Measurements from ENCODE around the gene BTBD18.

The BTBD18 gene

DNA sequence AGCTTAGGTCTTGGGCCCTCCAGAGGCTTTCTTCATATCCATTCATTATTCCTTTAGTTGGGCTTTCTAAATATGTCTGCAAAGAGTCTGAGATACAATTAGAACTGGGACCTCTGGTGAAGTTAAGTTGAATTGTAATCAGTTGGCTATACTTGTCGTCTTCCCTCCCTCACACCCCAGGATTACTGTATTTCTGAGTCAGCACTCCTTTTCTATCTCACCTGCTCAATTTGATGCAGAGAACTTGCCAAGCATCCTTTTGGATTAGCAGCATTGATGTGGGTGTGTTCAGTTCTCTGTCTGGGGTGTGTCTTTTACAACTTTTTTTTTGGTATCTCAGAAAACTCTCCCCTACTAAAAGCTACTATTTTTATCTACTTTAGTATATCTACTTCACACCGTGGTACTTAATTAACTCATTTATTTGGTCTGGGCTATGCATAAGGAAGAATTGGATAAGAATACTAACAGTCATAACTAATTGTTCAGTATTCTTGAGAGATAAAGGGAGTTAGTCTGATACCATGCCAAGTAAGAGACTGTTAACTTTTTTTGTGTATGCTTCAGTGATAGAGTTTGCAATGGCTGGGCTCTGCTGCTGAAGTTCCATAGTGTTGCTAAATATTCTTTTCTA lies 25.1 kb upstream of the BTBD18 start:
- no peak for DNase-seq (ENCODE audit: low read depth in 2 of 2, low spot score in 1 of 2)

DNA sequence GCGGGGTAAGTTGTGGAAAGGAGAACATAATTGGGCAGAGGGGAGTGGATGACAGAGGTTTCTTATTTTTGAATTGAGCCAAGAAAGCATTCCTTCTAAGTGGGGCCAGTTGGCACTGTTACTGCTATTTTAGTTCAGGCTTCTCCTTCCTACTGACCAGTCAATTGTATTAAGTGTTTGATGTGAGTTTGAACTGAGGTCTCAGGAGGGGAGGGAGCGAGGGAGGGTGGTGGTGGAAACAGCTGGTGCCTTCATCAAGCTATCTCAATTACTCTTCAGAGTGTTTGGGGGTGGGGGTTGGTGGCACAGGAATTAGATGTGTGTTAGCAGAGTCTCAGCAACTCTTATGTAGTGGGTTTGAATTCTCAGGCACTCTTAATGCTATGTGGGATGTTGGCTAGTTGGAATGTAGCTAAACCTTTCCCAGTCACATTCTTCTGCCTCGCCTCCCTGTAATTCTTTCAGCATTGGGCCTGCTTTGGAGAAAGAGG lies 24.5 kb upstream of the BTBD18 start:
- no peak for DNase-seq (ENCODE audit: low read depth in 2 of 2, low spot score in 1 of 2)

DNA sequence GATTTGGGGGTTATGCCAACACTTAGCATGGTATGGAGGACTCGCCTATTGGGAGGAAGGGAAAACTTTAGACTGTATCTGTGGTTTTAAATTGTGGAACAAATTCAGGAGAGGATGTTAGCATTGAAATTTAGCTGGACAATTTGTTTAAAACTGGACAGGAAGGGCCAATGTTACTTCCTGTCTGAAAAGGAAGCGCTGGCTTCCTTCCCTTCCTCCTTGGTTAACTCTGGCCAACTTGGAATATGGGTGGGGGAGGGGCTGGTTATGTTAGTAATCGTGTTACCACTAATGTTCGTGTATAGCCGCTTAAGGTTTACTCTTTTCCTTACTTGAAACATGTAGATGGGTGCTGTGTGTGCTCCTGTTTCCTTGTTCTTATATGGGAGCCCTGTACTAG lies 23.9 kb upstream of the BTBD18 start:
- no peak for DNase-seq (ENCODE audit: low read depth in 2 of 2, low spot score in 1 of 2)

DNA sequence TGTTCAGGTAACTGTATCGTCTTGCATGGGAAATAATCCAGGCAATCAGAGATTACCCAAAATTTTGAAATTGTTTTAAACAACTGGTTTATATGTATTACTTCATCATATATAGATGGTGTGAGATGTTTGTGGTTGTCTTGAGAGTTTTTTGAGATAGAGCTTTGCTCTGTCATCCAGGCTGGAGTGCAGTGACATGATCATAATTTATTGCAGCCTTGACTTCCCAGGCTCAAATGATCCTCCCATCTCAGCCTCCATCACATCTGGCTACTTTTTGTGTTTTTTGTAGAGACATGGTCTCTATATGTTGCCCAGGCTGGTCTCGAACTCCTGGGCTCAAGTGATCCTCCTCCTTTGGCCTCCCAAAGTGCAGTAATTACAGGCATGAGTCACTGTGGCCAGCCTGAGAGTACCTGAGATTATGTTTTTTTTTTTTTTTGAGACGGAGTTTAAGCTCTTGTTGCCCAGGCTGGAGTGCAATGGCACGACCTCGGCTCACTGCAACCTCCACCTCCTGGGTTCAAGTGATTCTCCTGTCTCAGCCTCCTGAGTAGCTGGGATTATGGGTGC lies 21.5 kb upstream of the BTBD18 start:
- no peak for DNase-seq (ENCODE audit: low read depth in 2 of 2, low spot score in 1 of 2)

DNA sequence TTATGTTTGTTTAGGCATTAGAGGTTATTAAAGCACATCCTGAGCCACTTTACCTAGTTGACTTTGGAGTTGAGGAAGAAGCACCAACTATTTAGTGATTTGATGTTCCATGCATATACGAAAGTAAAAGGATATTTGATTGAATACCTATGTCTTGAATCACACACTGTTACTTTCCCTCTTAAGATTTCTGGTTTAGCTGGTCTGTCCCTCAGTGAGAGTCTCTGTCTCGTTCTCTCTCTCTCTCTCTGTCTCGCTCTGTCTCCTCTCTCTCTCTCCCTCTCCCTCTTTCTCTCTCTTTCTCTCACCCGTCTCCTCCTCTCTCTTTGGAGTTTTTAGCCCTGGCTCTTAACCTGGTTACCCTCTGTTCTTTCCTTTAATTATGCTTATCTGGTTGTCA lies 20.9 kb upstream of the BTBD18 start:
- DNase-seq (ENCODE audit: low read depth in 2 of 2, low spot score in 1 of 2) = no peak

DNA sequence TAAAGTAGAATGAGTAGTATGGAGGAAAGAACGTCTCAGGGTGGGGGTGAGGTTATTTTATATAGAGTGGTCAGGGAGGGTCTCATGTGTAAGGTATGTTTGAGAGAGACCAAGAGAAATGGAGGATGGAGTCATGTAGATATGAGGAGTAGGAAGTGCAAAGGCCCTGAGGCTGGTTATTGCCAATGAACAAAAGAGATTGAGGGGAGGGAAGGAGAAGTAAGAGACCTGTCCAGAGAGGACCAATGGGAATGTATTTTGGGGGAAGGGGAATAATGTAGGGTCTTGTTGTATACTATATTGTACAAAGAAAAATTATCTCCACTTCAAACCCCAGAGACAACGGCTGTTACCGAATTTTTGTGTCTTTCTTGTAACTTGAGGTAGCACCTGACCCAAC lies 19.7 kb upstream of the BTBD18 start:
- no peak for DNase-seq (ENCODE audit: low read depth in 2 of 2, low spot score in 1 of 2)

DNA sequence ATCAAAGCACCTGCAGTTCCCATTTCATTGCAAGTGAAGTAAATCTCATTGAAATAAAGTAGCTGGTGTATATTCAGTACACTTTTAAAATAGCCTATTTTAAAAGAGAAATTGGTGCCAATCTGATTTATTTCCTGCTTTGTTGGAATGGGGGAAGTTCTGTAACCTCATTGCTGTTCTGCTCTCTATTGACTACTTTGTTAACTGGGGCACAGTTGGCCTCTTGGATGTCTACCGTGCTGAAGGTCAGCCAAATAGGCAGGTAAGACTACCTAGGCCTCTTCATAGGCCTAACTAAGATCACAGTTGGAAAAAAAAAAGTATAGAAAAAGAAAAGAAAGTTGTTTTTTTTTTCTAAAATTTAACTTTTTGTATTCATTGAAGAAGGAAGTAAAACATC lies 19.2 kb upstream of the BTBD18 start:
- DNase-seq (ENCODE audit: low read depth in 2 of 2, low spot score in 1 of 2) = no peak

DNA sequence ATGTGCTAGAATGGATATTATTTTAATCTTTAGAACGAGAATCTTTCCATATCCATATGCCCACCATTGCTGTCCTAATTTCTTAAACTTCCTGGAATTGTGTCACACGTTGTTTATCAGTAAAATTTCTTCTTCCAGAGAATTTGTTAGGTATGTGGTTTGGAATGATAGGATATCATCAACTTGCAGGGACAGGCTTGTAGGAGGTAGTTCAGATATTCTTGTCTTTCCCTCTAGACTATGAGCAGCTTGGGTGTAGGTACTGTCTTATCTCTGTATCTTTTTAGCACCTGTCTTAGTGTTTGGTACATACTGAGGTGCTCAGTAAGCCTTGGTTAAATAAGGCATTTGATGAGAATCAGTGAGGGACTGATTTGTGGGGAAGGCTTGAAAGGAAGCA lies 13.4 kb upstream of the BTBD18 start:
- no peak for DNase-seq (ENCODE audit: low read depth in 2 of 2, low spot score in 1 of 2)

DNA sequence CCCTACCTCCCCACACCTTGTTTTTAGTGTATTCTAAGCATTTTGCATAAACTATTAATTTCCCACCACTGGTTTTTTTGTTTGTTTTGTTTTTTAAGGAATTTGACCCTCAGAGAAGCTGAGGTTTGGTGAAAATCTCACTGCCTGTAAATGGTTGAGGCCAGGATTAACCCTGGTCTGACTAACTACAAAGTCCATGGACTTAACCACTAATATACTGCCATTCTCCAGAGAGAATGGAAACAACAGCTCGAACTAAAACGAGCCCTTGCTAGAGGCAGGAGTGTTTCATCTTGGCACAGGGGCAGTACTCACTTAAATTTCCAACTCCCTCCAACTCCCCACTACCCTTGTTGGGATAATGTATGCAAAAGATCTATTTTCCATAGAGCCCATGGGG lies 12.9 kb upstream of the BTBD18 start:
- DNase-seq (ENCODE audit: low read depth in 2 of 2, low spot score in 1 of 2) = no peak

DNA sequence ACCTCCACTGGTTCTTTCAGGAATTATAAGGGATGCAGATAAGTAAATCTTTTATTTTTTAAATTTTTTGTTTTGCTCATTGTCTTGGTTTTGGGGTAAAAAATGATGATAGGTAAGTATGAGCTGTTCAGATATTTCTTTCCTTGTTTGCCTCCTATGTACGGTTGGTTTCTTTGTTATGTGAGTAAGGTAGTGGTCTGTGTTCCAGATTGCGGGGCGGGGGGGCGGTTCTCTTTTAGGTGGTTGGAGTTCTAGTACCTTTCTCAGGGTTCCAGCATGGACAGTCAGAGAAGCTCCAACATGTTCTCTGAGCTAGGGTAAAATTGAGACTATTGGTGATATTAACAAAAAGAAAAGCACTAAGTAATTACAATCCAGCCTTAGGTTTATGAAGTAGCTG lies 12.4 kb upstream of the BTBD18 start:
- DNase-seq (ENCODE audit: low read depth in 2 of 2, low spot score in 1 of 2) = no peak

DNA sequence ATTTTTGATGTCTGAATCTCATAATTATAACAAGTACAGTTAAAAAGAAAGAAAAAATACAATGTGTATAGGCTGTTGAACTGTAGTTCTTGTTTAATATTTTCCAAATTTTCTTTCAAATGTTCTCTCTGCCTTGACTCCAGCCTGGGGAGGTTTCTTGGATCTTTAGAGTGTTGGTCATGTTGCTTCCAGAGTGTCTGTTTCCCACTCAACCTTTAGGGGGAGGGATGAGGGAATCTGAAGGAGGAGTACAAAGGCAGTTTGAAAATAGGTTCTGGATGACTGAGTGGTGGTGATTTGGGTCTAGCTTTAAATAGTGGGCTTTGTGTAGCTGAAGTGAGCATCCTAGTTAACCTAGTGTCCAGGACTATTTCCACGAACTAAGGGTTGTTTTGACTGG lies 11.9 kb upstream of the BTBD18 start:
- no peak for DNase-seq (ENCODE audit: low read depth in 2 of 2, low spot score in 1 of 2)

DNA sequence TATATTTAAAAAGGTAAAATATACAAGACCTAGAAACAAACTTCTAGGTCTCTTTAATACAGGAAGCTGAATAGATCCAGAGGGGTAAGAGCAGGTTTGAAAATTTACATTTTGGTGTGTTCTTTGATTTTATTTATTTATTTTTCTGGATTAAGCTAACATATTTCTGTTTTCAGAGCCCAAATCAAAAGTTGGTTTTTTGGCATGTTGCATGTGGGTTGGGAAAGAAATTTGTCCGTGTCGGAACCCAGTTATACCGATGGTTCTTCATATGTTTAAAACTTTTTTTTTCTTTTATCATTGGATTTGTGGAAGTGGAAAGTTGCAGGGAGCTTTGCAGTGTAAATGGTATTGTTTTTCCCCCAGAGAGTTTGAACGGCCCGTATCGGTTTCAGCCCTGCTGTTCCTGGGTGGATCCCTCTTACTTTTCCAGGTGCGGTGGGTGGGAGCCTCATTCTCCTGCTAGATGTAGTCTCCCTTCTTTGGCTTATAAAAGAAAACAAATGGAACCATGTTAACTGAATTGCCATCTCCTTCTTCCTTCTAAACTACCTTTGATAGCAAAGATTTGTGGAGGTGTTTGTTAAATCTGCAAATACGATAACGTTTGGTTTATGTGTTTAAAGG lies 10.7 kb upstream of the BTBD18 start:
- DNase-seq (ENCODE audit: low read depth in 2 of 2, low spot score in 1 of 2) = no peak

DNA sequence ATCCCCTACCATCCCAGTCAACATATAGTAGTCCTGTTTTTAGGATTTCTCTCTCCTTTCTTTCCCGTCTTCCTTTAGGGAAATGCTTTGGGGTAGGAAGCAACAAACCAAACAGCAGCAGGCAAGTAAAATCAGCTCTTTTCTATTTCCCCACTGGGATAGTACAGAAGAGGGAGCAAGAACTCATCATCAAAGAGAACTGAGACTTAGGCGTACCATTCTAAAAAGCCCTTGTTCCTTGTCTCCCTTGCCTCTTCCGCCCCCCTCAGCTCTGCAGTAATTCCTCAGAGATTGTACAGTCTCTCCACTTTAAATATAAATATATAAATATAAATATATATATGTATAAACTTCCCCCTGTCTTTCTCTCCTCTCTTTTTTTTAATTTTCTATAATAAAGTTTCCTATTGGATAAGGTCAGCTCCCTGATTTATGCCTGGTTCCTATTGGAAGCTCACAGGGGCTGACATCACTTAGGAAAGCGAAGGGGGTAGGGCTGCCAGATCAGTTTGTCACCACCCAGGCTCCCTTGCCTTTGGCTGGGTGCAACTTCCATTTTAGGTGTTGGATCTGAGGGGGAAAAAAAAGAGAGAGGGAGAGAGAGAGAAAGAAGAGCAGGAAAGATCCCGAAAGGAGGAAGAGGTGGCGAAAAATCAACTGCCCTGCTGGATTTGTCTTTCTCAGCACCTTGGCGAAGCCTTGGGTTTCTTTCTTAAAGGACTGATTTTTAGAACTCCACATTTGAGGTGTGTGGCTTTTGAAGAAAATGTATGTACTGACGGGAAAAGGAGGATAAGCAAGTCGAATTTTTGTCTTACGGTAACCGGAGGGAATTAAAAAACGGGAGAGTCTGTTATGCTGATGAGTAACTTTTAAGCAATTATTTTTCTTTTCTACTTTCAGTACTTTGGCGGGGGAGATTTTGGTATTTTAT lies 9.9 kb upstream of the BTBD18 start, which contains the start of gene CTNND1:
Gene CTNND1 (plus strand): TSS at position 502 of the 934 bp plus-strand sequence. CDS start 29,677 bp downstream, outside the sequence.
- DNase-seq (ENCODE audit: low read depth in 2 of 2, low spot score in 1 of 2) = no peak

DNA sequence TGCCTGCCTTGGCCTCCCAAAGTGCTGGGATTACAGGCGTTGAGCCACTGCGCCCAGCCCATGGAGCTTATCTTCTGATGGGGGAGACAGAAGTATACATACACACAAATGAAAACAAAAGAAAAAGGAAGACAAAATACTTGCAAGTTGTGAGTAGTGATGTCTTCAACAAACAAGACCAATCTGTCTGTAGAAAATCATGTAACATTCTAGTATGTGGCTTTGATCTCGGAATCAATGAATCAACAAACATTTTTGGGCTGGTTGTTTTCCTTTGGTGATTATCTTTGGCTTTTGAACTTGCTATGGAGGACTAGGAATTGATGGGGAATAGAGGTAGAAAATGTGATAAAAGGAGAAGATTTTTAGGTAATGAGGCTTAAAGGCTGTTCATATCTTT lies 6.6 kb upstream of the BTBD18 start:
- no peak for DNase-seq (ENCODE audit: low read depth in 2 of 2, low spot score in 1 of 2)

DNA sequence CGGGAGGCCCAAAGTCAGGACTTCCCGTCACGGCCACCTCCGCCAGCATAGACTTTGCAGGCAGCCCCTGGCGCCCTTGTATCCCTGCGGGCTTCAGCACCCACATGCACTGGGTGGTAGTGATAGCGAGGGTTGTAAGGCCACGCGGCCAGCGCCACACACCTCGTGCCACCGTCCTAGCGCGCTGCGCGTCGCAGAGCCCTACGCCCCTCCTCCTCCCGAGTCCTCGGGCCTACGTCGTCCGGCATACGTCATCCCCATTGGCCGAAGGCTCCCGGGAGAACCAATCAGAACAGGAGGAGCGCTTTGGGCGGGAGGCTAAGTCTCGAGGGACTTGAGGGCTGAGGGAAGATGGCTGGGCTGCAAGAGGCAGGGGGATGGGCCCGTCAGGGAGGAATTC lies 1.3 kb upstream of the BTBD18 start:
- no peak for DNase-seq (ENCODE audit: low read depth in 2 of 2, low spot score in 1 of 2)

DNA sequence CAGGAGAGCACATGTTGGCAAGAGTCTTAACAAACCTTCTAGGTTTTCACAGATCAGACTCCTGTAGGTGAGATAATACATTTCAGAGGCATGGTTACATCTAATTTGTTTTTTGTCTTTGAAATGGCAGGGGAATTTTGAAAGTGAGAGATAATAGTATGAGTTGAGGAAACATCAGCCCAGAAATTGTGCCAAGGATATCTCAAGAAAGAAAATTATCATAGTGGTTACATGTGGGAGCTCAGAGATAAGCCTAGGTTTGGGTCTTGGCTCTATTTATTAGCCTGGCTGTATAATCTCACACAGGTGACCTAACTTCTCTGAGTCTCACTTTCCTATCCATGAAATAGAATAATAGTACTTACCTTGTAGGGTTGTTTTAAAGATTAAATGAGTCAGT lies 443 bp downstream of the BTBD18 start:
- no peak for DNase-seq (ENCODE audit: low read depth in 2 of 2, low spot score in 1 of 2)

DNA sequence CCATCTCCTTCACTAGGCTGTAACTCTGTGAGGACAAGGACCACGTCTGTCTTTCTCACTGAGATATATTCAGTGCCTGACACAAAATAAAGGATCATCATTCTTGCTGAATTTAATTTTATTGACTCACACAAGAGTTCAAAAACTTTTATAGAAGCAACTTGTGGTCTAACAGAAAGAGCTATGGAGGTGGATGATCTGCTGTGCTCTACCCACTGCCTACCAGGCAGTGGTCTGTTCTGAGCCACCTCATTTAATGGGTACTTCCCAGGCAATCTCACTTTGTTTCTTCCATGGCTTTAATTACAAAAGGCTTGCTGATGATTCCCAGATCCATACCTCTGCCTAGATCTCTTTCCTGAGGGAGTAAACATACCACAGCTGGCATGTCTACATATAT lies 4.7 kb downstream of the BTBD18 start:
- DNase-seq (ENCODE audit: low read depth in 2 of 2, low spot score in 1 of 2) = no peak

DNA sequence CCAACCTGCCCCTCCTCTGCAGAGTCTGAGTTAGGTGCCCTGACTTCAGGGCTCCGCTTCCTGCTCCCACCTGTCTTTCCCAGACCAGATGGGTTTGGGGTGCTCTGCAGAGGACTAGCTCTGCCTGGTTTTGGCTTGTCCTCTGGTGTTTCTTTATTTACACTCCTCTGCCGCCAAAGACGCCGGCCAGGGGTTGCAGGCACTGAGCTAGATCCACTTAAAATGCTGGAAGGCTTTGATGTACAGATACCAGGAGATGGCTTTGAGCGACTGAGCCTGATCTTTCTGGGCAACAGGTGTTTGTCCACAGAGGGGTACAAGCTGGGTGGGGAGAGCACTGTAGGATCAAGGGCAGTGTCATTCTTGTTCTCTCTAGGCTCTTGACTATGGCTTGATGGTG lies 6.4 kb downstream of the BTBD18 start:
- DNase-seq (ENCODE audit: low read depth in 2 of 2, low spot score in 1 of 2) = no peak

DNA sequence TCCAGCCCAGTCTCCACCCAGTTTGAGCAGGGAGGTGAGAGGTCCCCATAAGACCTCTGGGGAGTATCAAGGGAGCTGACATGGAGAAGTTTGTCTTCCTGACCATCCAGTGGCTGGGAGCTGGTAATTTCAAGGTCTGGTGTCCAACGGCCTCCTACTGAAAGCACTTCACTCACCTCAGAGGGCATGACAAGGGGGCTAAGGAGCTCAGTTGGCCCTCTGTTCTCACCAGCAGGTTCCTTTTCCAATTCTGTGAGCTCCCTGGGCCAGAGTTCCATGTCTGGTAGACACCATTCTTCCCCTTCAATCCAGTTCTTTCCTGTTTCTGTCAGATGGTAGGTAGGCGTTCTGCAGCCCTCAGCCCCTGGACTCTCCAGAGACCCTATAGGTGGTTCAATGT lies 7.3 kb downstream of the BTBD18 start:
- no peak for DNase-seq (ENCODE audit: low read depth in 2 of 2, low spot score in 1 of 2)

DNA sequence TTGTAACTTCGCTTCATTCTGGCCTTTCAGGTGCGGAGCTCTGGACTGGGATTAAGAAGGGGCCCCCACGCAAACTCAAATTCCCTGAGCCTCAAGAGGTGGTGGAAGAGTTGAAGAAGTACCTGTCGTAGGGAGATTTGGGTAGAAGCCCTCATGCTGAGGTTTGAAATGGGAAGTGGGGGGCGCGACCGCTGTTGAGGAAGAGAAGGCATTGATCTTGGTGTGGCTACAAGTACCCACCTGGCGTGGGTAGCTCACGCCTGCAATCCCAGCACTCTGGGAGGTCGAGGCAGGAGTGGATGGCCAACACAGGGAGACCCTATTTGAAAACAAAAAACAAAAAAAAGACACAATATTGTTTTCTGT lies 9.5 kb downstream of the BTBD18 start:
- DNase-seq (ENCODE audit: low read depth in 2 of 2, low spot score in 1 of 2) = no peak
